Glutamatergic neuron (in vitro differentiated cells): ENCODE data around the gene RICTOR. TPM values are rescaled to one million over a fixed set of nuclear protein-coding genes. Genes with fewer than 3 reads are reported as not detected.
A peak's percentile ranks its signal among the peaks of the same experiment; 100 is the strongest.

ENCODE experiments used
- DNase-seq: peaks from one replicate; pipeline ENCODE4 v3.0.0; 2022
- H3K27ac Mint-ChIP-seq: one replicate; pipeline ENCODE4 v1.8.0; 2020; ENCODE audit warnings: mild to moderate bottlenecking, mixed read lengths, inconsistent platforms; ENCODE audit not compliant: unreplicated experiment
- H3K27me3 Mint-ChIP-seq: one replicate; pipeline ENCODE4 v1.8.0; 2020; ENCODE audit warnings: mild to moderate bottlenecking, moderate library complexity, mixed read lengths, inconsistent platforms; ENCODE audit not compliant: unreplicated experiment
- H3K36me3 Mint-ChIP-seq: one replicate; pipeline ENCODE4 v1.8.0; 2020; ENCODE audit warnings: mild to moderate bottlenecking, mixed read lengths, inconsistent platforms; ENCODE audit not compliant: unreplicated experiment
- H3K4me1 Mint-ChIP-seq: one replicate; pipeline ENCODE4 v1.8.0; 2020; ENCODE audit warnings: mild to moderate bottlenecking, low read depth, mixed read lengths, inconsistent platforms; ENCODE audit not compliant: unreplicated experiment
- H3K4me3 Mint-ChIP-seq: one replicate; pipeline ENCODE4 v1.8.0; 2020; ENCODE audit warnings: mild to moderate bottlenecking, mixed read lengths, inconsistent platforms; ENCODE audit not compliant: unreplicated experiment
- H3K9me3 Mint-ChIP-seq: one replicate; pipeline ENCODE4 v1.8.0; 2020; ENCODE audit warnings: mild to moderate bottlenecking, moderate library complexity, mixed read lengths, inconsistent platforms; ENCODE audit not compliant: unreplicated experiment
- CTCF ChIP-seq: fragments of 200-600 bp; sonication (generic); IDR thresholded peaks from one replicate; pipeline ENCODE4 v1.5.0; 2021; ENCODE audit not compliant: partially characterized antibody, unreplicated experiment
- total RNA-seq: library from RNA; stranded (reverse); fragmentation: NEBNext Ultra II Directional; extraction: Animal tissue kit (Norgen Biotek cat#: 25700); gene quantifications from one replicate; pipeline ENCODE4 v1.2.1, GENCODE V29; 2021; ENCODE audit not compliant: unreplicated experiment

Gene RICTOR
- total RNA-seq, 1 donor from 2014 or later: 39.3 TPM

GRCh38 chr5:39113354-39113953, 39.3 kb upstream of the RICTOR start:
- Mint-ChIP-seq H3K4me3 (no peak overlapping the region), H3K9me3 (no peaks in the 10 kb centered on the region), H3K4me1 (peaks cover 7% of the 10 kb centered on the region), H3K36me3 (no peaks in the 10 kb centered on the region), H3K27me3 (no peaks in the 10 kb centered on the region), H3K27ac (no peak overlapping the region)
- no peak for TF ChIP-seq CTCF
- no peak for DNase-seq

GRCh38 chr5:39109606-39110005, 35.4 kb upstream of the RICTOR start:
- no peak for DNase-seq
- Mint-ChIP-seq H3K36me3 (no peaks in the 10 kb centered on the region), H3K27ac (peak overlapping the region; percentile 44), H3K4me1 (peaks cover 5% of the 10 kb centered on the region), H3K9me3 (no peaks in the 10 kb centered on the region), H3K27me3 (no peaks in the 10 kb centered on the region), H3K4me3 (no peak overlapping the region)
- TF ChIP-seq CTCF: no peak

GRCh38 chr5:39108987-39109386, 34.8 kb upstream of the RICTOR start:
- TF ChIP-seq CTCF: no peak
- Mint-ChIP-seq H3K4me1 (peaks cover 5% of the 10 kb centered on the region), H3K27ac (peak overlapping the region; percentile 59), H3K36me3 (no peaks in the 10 kb centered on the region), H3K4me3 (no peak overlapping the region), H3K9me3 (no peaks in the 10 kb centered on the region), H3K27me3 (no peaks in the 10 kb centered on the region)
- no peak for DNase-seq

- no peaks in the 10 kb centered on the region for H3K9me3 Mint-ChIP-seq
- no peaks in the 10 kb centered on the region for H3K27me3 Mint-ChIP-seq
- H3K4me1 Mint-ChIP-seq: peaks cover 14% of the 10 kb centered on the region
- no peak for TF ChIP-seq CTCF
- H3K36me3 Mint-ChIP-seq: no peaks in the 10 kb centered on the region
- no peak overlapping the region for H3K27ac Mint-ChIP-seq
- H3K4me3 Mint-ChIP-seq: no peak overlapping the region
- no peak for DNase-seq
Measured at GRCh38 chr5:39107350-39107749, 33.2 kb upstream of the RICTOR start.

GRCh38 chr5:39106322-39106721, 32.1 kb upstream of the RICTOR start:
- H3K27ac Mint-ChIP-seq: no peak overlapping the region
- no peak overlapping the region for H3K4me3 Mint-ChIP-seq
- no peaks in the 10 kb centered on the region for H3K36me3 Mint-ChIP-seq
- H3K4me1 Mint-ChIP-seq: peaks cover 14% of the 10 kb centered on the region
- H3K9me3 Mint-ChIP-seq: no peaks in the 10 kb centered on the region
- H3K27me3 Mint-ChIP-seq: no peaks in the 10 kb centered on the region
- no peak for DNase-seq
- peak; percentile 41 for TF ChIP-seq CTCF
